Neuronal stem cell (in vitro differentiated cells): ENCODE results near the gene AP5S1.
"Not testable (repeated sequence)": the region's sequence is repeated elsewhere in the genome, so short reads cannot be mapped to it uniquely, and the experiment has no call there.

Experiments used
- DNase-seq: peaks from one replicate; pipeline ENCODE4 v3.0.0-alpha.2; 2013; ENCODE audit warnings: low spot score
- H2AFZ ChIP-seq: one replicate; pipeline ENCODE4 v1.6.1; 2013; ENCODE audit warnings: mild to moderate bottlenecking, low read length, inconsistent platforms
- H2AK5ac ChIP-seq: 2 replicates; pipeline ENCODE4 v1.6.1; 2013; ENCODE audit warnings: low read depth, mild to moderate bottlenecking, inconsistent platforms, low read length, moderate library complexity, mixed read lengths
- H2BK120ac ChIP-seq: 2 replicates; pipeline ENCODE4 v1.6.1; 2013; ENCODE audit warnings: low read depth, mild to moderate bottlenecking, inconsistent platforms, low read length, moderate library complexity, mixed read lengths
- H2BK12ac ChIP-seq: one replicate; pipeline ENCODE4 v1.6.1; 2013; ENCODE audit warnings: low read length, inconsistent platforms
- H2BK15ac ChIP-seq: 2 replicates; pipeline ENCODE4 v1.6.1; 2013; ENCODE audit warnings: mild to moderate bottlenecking, low read length, inconsistent platforms, mixed read lengths
- H2BK5ac ChIP-seq: one replicate; pipeline ENCODE4 v1.6.1; 2013; ENCODE audit warnings: inconsistent platforms, mild to moderate bottlenecking, low read length, moderate library complexity
- H3K14ac ChIP-seq: one replicate; pipeline ENCODE4 v1.6.1; 2013; ENCODE audit warnings: low read length, inconsistent platforms
- H3K18ac ChIP-seq: 2 replicates; pipeline ENCODE4 v1.6.1; 2013; ENCODE audit warnings: low read length, inconsistent platforms
- H3K23ac ChIP-seq: 2 replicates; pipeline ENCODE4 v1.6.1; 2013; ENCODE audit warnings: low read depth, mild to moderate bottlenecking, mixed read lengths, low read length, inconsistent platforms; ENCODE audit not compliant: poor library complexity
- H3K27ac ChIP-seq: replicated peaks from 3 replicates; pipeline ENCODE4 v1.5.1; 2013; ENCODE audit warnings: low read length, inconsistent platforms
- H3K27me3 ChIP-seq, 3 experiments: 2 replicates each; pipeline ENCODE4 v1.6.1; 2013; ENCODE audit warnings: low read length in 3 of 3, mild to moderate bottlenecking in 2 of 3, inconsistent platforms in 1 of 3, low read depth in 1 of 3, mixed read lengths in 1 of 3, moderate library complexity in 1 of 3; ENCODE audit not compliant: control insufficient read depth in 3 of 3, insufficient read depth in 3 of 3
- H3K36me3 ChIP-seq, 2 donors: replicated peaks in 1 of 2; 2 replicates each; pipeline ENCODE4 v1.6.1; 2013; ENCODE audit warnings: low read length in 2 of 2; ENCODE audit not compliant: control insufficient read depth in 2 of 2, insufficient read depth in 2 of 2
- H3K4ac ChIP-seq: 2 replicates; pipeline ENCODE4 v1.6.1; 2013; ENCODE audit warnings: inconsistent platforms, mild to moderate bottlenecking, low read length, moderate library complexity
- H3K4me1 ChIP-seq, 2 donors: 1 replicate in 1 of 2; 2 replicates in 1 of 2; pipeline ENCODE4 v1.6.1; 2013; ENCODE audit warnings: low read length in 2 of 2, low read depth in 1 of 2; ENCODE audit not compliant: control insufficient read depth in 2 of 2, insufficient read depth in 1 of 2
- H3K4me2 ChIP-seq: one replicate; pipeline ENCODE4 v1.6.1; 2013; ENCODE audit warnings: mild to moderate bottlenecking, low read length, inconsistent platforms; ENCODE audit not compliant: insufficient read depth, poor library complexity, severe bottlenecking
- H3K4me3 ChIP-seq, 2 donors: 2 replicates each; pipeline ENCODE4 v1.5.1; 2013; ENCODE audit warnings: low read length in 2 of 2, mild to moderate bottlenecking in 2 of 2, inconsistent platforms in 1 of 2, moderate library complexity in 1 of 2
- H3K79me1 ChIP-seq: one replicate; pipeline ENCODE4 v1.6.1; 2013; ENCODE audit warnings: low read depth, mild to moderate bottlenecking, inconsistent platforms, low read length, moderate library complexity
- H3K9ac ChIP-seq: one replicate; pipeline ENCODE4 v1.6.1; 2013; ENCODE audit warnings: mild to moderate bottlenecking, low read depth, low read length, inconsistent platforms; ENCODE audit not compliant: poor library complexity
- H3K9me3 ChIP-seq, 2 donors: replicated peaks in 1 of 2; 2 replicates each; pipeline versions ENCODE3 to v1.6.1; 2013; ENCODE audit warnings: low read length in 2 of 2, mild to moderate bottlenecking in 2 of 2, inconsistent platforms in 1 of 2, low read depth in 1 of 2, mixed read lengths in 1 of 2, moderate library complexity in 1 of 2; ENCODE audit not compliant: control insufficient read depth in 2 of 2, insufficient read depth in 1 of 2
- H4K8ac ChIP-seq: one replicate; pipeline ENCODE4 v1.6.1; 2013; ENCODE audit warnings: low read depth, mild to moderate bottlenecking, inconsistent platforms, low read length, moderate library complexity
- H4K91ac ChIP-seq: one replicate; pipeline ENCODE4 v1.6.1; 2013; ENCODE audit warnings: low read length, low read depth, mild to moderate bottlenecking, inconsistent platforms; ENCODE audit not compliant: poor library complexity
- WGBS, 2 donors: extraction: QIAGEN DNeasy Blood & Tissue Kit; methylation state at CpG; one replicate each; pipeline ENCODE4 v1.1.7; 2013; ENCODE audit warnings: missing lambda C conversion rate in 2 of 2, mixed read lengths in 1 of 2; ENCODE audit not compliant: insufficient read length in 2 of 2, insufficient replicate concordance in 1 of 2; ENCODE audit errors: extremely low coverage in 2 of 2; 5-methylcytosine and 5-hydroxymethylcytosine counted together

The AP5S1 gene

GRCh38 chr20:3794168-3794567, 26.2 kb upstream of the AP5S1 start:
- no CpG with 5 or more reads among the region's 3 CpGs for WGBS, 2 donors
- not testable (repeated sequence) for H3K4me2 ChIP-seq, H3K9ac ChIP-seq

GRCh38 chr20:3794701-3795420, 25.5 kb upstream of the AP5S1 start:
- WGBS, 2 donors, result no CpG with 5 or more reads among the region's 25 CpGs
- H2BK12ac ChIP-seq, result no peak overlapping the region
- H3K36me3 ChIP-seq, result no peaks in the 10 kb centered on the region
- H4K8ac ChIP-seq, result no peak overlapping the region
- H2BK120ac ChIP-seq, result no peak overlapping the region
- no peaks in the 10 kb centered on the region for H3K9me3 ChIP-seq
- H3K4me3 ChIP-seq, result no peak overlapping the region
- no peak for DNase-seq
- peak overlapping the region; percentile 17 for H3K18ac ChIP-seq
- no peak overlapping the region for H3K4ac ChIP-seq
- no peak overlapping the region for H2BK5ac ChIP-seq
- H2AFZ ChIP-seq, result no peak overlapping the region
- H3K4me2 ChIP-seq, result no peak overlapping the region
- no peak overlapping the region for H3K9ac ChIP-seq
- no peak overlapping the region for H4K91ac ChIP-seq
- H2BK15ac ChIP-seq, result peak overlapping the region; percentile 81
- H3K14ac ChIP-seq, result peak overlapping the region; percentile 25
- H3K23ac ChIP-seq, result no peak overlapping the region
- H2AK5ac ChIP-seq, result no peak overlapping the region
- H3K79me1 ChIP-seq, result peaks cover 6% of the 10 kb centered on the region
- peaks cover 20 to 30% of the 10 kb centered on the region in 2 donors for H3K4me1 ChIP-seq
- no peak overlapping the region for H3K27ac ChIP-seq
- peaks cover 0 to 7% (median 0%) of the 10 kb centered on the region in 3 experiments for H3K27me3 ChIP-seq

More at GRCh38 chr20:3794168-3794567, 26.2 kb upstream of the AP5S1 start:
- not testable (repeated sequence) for H3K27me3 ChIP-seq, H4K8ac ChIP-seq, H2BK12ac ChIP-seq, H2AK5ac ChIP-seq, H3K4me3 ChIP-seq, H4K91ac ChIP-seq, H2BK120ac ChIP-seq, H2AFZ ChIP-seq, H3K36me3 ChIP-seq, H2BK5ac ChIP-seq, H3K9me3 ChIP-seq, H2BK15ac ChIP-seq, DNase-seq, H3K27ac ChIP-seq, H3K18ac ChIP-seq, H3K23ac ChIP-seq, H3K4ac ChIP-seq, H3K79me1 ChIP-seq
- H3K4me1 ChIP-seq, result peaks cover 14 to 24% of the 10 kb centered on the region in 2 donors
- peak overlapping the region; percentile 25 for H3K14ac ChIP-seq

GRCh38 chr20:3795511-3796468, 24.6 kb upstream of the AP5S1 start, which contains the start of gene CDC25B:
TSS of gene CDC25B (plus strand) at chr20:3796310. CDS start at chr20:3796532, 222 bp downstream.
- H3K36me3 ChIP-seq, result peaks cover 0 to 6% of the 10 kb centered on the region in 2 donors
- H3K27me3 ChIP-seq, result peaks cover 0 to 7% (median 0%) of the 10 kb centered on the region in 3 experiments
- peak within 1 kb of the TSS; percentile 78 for H2BK5ac ChIP-seq
- peak within 1 kb of the TSS; percentile 23 for H3K23ac ChIP-seq
- no peak within 1 kb of the TSS for H4K8ac ChIP-seq
- H2BK120ac ChIP-seq, result peak within 1 kb of the TSS; percentile 72
- peak within 1 kb of the TSS; percentile 83 for H3K9ac ChIP-seq
- peaks cover 6% of the 10 kb centered on the region for H3K79me1 ChIP-seq
- H3K18ac ChIP-seq, result peak within 1 kb of the TSS; percentile 92
- DNase-seq, result peak; percentile 84
- no peak within 1 kb of the TSS for H3K4ac ChIP-seq
- peaks cover 28 to 39% of the 10 kb centered on the region in 2 donors for H3K4me1 ChIP-seq
- no CpG with 5 or more reads among the region's 69 CpGs for WGBS, 2 donors
- H3K4me2 ChIP-seq, result peak within 1 kb of the TSS; percentile 91
- H3K14ac ChIP-seq, result peak within 1 kb of the TSS; percentile 89
- H3K4me3 ChIP-seq, result peak within 1 kb of the TSS; percentile 58 to 88
- no peak within 1 kb of the TSS for H2BK12ac ChIP-seq
- H2AFZ ChIP-seq, result peak within 1 kb of the TSS; percentile 95
- peak within 1 kb of the TSS; percentile 99 for H2AK5ac ChIP-seq
- H2BK15ac ChIP-seq, result peak within 1 kb of the TSS; percentile 92
- no peak within 1 kb of the TSS for H3K27ac ChIP-seq
- peak within 1 kb of the TSS; percentile 43 for H4K91ac ChIP-seq
- no peaks in the 10 kb centered on the region for H3K9me3 ChIP-seq
